SK-N-SH (cell line): ENCODE measurements around the gene SHLD1.

ENCODE experiments used
- EP300 ChIP-seq, 2 experiments: IDR thresholded peaks; 2 replicates each; pipeline versions ENCODE4 v1.4.0 to v1.6.1; 2012; ENCODE audit warnings: borderline replicate concordance in 1 of 2, low read depth in 1 of 2, low read length in 1 of 2
- EZH2phosphoT487 ChIP-seq: fragments of 200-600 bp; sonication (generic); IDR thresholded peaks from 2 replicates; pipeline ENCODE4 v1.6.1; 2017; ENCODE audit warnings: low read depth, mixed run types, mild to moderate bottlenecking, antibody characterized with exemption, moderate library complexity, borderline replicate concordance
- MXI1 ChIP-seq: IDR thresholded peaks from 2 replicates; pipeline ENCODE4 v1.6.1; 2012; ENCODE audit warnings: mild to moderate bottlenecking, low read depth, low read length, improper control_type of control experiment
- POLR2AphosphoS5 ChIP-seq: IDR thresholded peaks from 2 replicates; pipeline ENCODE4 v1.6.1; 2012; ENCODE audit warnings: low read depth, low read length
- RCOR1 ChIP-seq: fragments of 150-350 bp; IDR thresholded peaks from 2 replicates; pipeline ENCODE4 v1.6.1; 2017; ENCODE audit warnings: antibody characterized with exemption, low read length
- SMC3 ChIP-seq: IDR thresholded peaks from 2 replicates; pipeline ENCODE4 v1.6.1; 2012; ENCODE audit warnings: low read depth, low read length, improper control_type of control experiment
- TAF1 ChIP-seq: IDR thresholded peaks from 2 replicates; pipeline ENCODE4 v1.6.1; 2012; ENCODE audit warnings: low read depth, mild to moderate bottlenecking, low read length, moderate library complexity, borderline replicate concordance
- TEAD4 ChIP-seq: IDR thresholded peaks from 2 replicates; pipeline ENCODE4 v1.4.0; 2012; ENCODE audit warnings: mild to moderate bottlenecking, borderline replicate concordance; ENCODE audit not compliant: insufficient read depth
- USF2 ChIP-seq: fragments of 150-350 bp; IDR thresholded peaks from 2 replicates; pipeline ENCODE4 v1.6.1; 2017; ENCODE audit warnings: antibody characterized with exemption, low read length, low read depth, borderline replicate concordance
- TF ChIP-seq, protein P1 (sequence below): fragments of 200-600 bp; sonication (generic); IDR thresholded peaks from 2 replicates; pipeline ENCODE4 v1.6.1; 2017; ENCODE audit warnings: antibody characterized with exemption, mild to moderate bottlenecking, moderate library complexity
- TF ChIP-seq, protein P2 (sequence below): IDR thresholded peaks from 2 replicates; pipeline ENCODE4; 2012

- no peak for TF ChIP-seq EP300 (IDR thresholded peaks at IDR 0.05; ENCODE audit: borderline replicate concordance in 1 of 2, low read depth in 1 of 2, low read length in 1 of 2)
- TF ChIP-seq SMC3 = no peak
- TF ChIP-seq, protein P1, sequence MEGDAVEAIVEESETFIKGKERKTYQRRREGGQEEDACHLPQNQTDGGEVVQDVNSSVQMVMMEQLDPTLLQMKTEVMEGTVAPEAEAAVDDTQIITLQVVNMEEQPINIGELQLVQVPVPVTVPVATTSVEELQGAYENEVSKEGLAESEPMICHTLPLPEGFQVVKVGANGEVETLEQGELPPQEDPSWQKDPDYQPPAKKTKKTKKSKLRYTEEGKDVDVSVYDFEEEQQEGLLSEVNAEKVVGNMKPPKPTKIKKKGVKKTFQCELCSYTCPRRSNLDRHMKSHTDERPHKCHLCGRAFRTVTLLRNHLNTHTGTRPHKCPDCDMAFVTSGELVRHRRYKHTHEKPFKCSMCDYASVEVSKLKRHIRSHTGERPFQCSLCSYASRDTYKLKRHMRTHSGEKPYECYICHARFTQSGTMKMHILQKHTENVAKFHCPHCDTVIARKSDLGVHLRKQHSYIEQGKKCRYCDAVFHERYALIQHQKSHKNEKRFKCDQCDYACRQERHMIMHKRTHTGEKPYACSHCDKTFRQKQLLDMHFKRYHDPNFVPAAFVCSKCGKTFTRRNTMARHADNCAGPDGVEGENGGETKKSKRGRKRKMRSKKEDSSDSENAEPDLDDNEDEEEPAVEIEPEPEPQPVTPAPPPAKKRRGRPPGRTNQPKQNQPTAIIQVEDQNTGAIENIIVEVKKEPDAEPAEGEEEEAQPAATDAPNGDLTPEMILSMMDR = no peak
- TF ChIP-seq TEAD4 = no peak
- no peak for TF ChIP-seq MXI1
- TF ChIP-seq USF2 = no peak
- no peak for TF ChIP-seq RCOR1
- no peak for TF ChIP-seq TAF1
- TF ChIP-seq EZH2phosphoT487 = no peak
- no peak for TF ChIP-seq POLR2AphosphoS5
- TF ChIP-seq, protein P2, sequence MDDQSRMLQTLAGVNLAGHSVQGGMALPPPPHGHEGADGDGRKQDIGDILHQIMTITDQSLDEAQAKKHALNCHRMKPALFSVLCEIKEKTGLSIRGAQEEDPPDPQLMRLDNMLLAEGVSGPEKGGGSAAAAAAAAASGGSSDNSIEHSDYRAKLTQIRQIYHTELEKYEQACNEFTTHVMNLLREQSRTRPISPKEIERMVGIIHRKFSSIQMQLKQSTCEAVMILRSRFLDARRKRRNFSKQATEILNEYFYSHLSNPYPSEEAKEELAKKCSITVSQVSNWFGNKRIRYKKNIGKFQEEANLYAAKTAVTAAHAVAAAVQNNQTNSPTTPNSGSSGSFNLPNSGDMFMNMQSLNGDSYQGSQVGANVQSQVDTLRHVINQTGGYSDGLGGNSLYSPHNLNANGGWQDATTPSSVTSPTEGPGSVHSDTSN = no peak
Observed at GRCh38 chr20:5784735-5785134, 34.5 kb downstream of the SHLD1 start.
